HK-2 (cell line): Measurements from ENCODE around the gene CRYAA.

Experiments used
- DNase-seq: peaks from one replicate; pipeline ENCODE4 v3.0.0-alpha.2; 2018; ENCODE audit not compliant: unreplicated experiment

Gene CRYAA

DNA sequence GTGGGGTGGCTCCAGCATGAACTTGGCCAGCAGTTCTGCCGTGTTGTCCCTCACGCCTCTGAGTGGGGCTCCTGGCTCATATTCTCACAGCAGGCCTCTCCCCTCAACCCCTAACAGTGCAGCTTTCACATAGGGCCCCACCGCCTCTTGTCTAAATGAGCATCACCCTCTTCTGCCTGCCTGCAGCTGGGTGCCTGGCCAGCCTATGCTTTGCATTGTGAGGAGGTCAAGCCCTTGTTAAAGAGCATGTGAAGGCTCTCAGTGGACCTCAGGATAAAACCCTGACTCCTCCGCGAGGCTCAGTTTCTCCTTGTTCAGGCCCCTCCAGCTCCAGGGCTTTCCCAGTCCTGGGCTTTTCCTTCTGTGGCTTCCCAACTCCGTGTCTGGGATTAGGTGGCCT, 34.8 kb downstream of the CRYAA start:
- DNase-seq = no peak

DNA sequence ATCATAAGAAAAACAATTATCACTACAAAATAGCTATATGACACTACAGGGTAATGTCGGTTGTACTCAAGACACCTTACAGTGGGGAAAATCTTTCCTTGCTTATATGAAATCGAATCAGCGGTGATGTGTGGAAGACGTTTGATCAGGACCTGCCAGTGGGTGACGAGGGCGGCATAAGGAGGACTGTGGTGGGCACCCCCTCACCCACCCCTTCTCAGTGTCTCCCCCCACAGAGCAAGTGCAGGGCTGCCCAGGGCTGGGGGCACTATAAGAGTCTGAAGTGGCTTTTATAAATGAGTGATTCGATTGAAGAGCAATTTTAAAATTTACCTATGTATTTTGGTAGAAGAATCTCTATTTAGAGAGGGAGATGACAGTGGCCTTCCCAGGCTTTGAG, 35.8 kb downstream of the CRYAA start:
- no peak for DNase-seq

DNA sequence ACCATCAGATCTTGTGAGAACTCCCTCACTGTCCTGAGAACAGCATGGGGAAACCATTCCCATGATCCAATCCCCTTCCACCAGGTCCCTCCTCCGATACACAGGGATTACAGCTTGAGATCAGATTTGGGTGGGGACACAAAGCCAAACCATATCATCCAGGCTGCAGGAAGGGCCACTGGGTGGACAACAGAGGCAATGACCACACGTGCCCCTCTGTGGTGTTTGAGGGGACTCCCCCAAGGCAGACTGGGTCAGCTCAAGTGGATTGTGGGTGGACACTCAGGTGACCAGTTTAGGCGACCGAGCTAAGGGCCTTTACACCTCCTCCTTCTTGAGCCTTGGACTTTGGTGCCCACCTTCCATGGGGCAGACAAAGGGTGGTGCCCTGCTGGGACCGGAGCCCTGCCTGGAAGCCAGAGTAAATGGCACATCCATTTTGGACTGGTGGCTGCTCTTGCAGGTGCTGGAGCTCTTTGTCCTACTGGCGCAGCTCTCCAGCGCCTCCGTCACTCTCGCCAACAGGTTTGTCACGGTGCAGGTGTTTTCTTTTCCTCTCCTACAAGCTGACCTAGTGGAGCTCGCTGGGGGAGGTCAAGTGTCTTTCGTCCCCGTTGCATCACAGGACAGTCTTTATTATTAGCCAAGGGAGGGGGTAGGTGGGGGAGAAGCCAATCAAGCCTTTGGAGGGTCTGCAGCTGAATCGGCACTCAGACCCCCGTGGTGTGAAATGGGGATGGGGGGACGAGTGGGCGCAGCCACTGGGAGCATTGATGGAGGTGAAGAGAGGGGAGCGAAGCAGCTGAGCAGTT, 37.6 kb downstream of the CRYAA start:
- DNase-seq = no peak

DNA sequence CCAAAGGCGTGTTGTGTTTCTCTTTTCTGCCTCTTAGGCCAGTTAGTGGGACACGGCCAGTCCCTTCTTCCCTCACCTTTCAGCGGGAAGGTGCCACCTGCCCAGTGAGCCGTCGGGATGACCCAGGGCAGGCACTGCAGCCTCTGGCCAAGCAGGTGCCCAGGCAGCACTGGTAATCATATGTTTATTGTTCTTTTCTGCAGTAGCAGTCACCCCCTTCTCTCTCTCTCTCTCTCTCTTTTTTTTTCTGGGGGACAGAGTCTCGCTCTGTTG, 38.2 kb downstream of the CRYAA start:
- no peak for DNase-seq

DNA sequence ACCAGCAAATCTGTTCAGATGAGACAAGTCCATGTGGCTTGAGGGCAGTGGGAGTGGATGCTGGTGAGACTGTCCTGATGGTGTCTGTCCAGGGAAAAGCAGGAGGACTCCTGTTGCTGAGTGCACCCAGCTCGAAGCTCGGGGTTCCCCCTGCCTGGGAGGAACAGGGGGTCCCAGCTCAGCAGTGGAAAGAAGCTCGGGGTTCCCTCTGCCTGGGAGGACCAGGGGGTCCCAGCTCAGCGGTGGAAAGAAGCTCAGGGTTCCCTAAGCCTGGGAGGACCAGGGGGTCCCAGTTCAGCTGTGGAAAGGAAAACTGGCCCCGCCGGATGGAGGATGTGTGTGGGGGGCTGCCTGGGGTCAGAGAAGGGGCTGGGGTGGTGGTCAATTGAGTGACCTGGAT, 39.1 kb downstream of the CRYAA start:
- no peak for DNase-seq

DNA sequence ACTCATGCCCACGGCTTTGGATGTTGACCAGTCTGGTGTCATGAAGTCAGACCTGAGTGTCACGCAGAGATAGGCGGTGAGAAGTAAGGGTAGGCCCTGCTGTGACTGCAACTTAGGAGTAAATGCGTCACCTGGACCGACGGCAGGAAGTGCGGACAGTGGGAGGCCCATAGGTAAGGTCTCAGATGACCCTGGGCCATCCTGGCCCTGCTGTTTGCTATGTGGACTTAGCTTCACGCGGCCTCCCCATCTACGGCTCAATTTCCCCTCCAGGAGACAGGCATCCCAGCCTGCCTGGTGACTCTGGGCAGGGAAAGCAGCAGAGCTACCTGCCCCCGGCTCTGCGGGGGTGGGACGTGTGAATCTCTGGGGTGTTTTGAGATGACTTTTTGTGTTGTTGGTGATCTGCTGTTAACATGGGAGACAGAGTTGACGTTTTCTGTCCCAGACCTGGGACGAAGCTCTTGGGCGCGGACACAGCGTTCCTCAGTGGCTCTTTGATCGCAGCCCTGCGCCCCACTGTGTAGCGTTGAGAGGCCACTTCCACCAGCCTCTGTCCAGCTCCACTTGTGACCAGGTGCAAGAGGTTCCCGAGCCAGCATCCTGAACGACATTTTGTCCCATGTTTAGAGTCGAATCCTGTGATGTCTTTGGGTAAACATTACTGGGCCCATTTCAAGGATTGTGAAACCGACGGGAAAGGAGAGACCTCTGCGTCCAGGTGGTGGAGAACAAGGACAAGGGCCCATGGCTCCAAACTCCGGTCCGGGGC, 39.9 kb downstream of the CRYAA start:
- DNase-seq = no peak

DNA sequence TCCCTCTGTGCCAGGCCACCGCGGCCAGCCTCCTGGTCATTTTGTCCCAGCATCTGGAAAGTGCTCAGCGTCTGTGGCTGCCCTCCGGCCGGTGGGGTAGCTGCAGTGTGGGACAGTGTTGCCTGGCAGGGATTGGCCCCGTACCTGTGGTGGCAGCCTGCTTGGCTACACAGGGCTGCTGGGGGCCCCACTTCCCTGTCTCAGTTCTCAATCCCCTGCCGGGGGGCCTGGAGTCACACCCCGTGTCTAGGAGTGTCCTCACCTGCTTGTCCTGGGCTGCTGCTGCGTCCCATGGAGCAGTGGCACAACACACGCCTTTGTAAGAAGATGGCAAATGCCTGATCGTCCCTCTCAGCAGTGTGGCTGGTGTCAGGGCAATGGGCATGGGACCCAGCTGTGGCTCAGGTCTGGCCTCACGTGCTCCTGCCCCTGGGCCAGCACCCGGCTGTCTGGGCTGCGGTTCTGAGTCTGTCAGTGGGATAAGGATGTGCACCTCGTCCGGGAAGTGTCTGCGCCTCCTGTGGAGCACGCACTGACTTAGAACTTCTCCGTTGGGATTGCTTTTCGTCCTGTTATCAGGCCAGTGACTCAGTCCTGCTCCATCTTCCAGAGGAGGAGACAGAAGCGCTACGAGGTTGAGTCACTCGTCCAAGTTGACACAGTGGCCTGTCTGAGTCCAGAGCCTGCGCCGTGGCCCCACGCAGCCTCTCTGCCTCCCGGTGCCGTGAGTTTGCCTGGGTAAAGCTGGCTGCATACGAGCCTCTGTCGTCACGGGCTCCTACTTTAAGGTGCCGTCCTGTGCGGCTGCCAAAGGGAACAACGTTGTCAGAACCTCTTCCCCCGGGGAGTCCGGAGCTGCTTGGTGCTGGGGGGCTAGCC, 41.0 kb downstream of the CRYAA start:
- DNase-seq = peak; percentile 39

DNA sequence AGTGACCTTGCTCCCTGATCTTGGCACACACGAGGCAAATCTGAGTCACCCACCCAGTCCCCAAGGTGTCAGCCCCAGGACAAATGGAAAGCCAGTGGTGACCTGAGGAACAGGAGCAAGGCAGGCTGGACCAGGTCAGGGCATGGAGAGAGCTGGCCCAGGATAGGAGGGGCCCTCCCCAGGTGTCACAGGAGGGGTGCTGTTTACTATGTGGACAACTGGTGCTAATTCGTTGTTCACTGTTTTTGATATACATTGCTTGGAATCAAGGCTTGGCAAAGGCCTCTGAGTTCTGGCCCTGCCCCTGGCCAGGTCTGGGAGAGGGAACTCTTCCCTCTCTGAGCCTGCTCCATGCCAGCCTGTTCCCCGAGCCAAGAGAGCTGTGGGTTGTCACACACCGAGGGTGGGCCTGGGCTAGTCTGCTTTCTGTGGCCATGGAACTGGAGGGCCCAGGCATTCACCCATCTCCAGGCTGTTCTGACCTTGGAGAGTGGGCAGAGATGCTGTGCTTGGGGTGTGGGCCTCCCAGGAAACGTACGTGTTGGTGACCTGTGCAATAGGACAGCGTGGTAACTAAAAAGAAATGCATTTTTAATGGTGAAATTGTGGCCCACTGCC, 41.8 kb downstream of the CRYAA start:
- no peak for DNase-seq

DNA sequence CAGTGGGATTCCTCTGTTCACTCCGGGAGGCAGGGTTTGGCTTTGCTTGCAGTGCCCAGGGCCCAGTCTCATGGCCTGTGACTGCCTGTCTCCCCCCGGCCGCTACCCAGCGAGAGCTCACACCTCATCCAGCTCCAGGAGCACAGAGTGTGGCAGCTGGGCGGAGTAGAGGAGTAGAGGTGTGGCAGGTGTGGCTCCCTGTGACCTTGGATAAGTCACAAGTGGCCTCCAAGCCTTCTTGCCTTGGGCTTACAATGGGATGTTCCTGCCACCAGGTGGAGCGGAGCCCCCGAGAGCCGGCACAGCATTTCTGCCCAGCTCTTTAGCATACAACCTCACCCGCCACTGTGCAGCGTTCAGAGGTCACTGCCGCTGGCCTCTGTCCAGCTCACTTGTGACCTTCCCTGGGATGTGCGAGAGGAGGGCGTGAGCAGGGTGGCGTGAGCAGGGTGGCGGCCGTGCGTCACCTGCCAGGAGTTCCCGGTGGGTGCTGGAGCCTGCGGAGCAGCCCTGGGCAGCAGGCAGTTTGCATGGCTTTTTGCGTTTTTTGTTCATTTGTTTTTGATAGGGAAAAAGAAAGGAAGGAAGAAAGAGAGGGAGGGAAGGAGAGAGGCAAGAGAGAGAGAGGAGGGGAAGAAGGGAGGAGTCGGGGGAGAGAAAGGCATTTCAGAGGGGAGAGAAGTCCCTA, 42.4 kb downstream of the CRYAA start:
- DNase-seq = no peak

DNA sequence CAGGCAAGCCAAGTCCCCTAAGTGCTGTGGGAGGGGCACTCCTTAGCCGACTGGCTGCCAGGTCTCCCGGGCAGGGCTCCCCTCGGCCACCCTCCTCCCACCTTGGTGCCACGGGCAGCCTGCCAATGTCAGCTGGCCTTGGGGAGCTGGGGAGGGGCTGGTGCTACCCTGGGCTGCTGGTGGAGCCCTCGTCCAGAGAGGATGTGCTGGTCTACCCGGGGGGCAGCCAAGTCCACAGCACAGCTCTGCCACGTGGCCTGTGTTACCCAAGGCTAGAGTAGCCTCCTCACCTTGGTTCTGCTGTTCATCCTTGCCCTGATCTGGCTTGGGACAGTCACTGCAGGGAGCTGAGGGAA, 42.9 kb downstream of the CRYAA start:
- no peak for DNase-seq
